K562 (cell line): Measurements from ENCODE around the gene SKIC8. TPM values are rescaled to one million over a fixed set of nuclear protein-coding genes. Genes with fewer than 3 reads are reported as not detected.

Source experiments
- ARID1B ChIP-seq: fragments of 450-650 bp; IDR thresholded peaks from 2 replicates; pipeline ENCODE4 v1.6.1; 2016; ENCODE audit warnings: antibody characterized with exemption, mild to moderate bottlenecking, inconsistent platforms
- ATF3 ChIP-seq, 2 experiments: fragments of 450-650 bp in 1 of 2; sonication (generic) in 1 of 2; formaldehyde crosslinking in 1 of 2; IDR thresholded peaks in 1 of 2; conservative IDR thresholded peaks in 1 of 2; 2 replicates each; pipeline versions ENCODE4 v1.6.1 to v1.8.1; 2016 to 2023; ENCODE audit warnings: mild to moderate bottlenecking in 2 of 2, moderate library complexity in 2 of 2, inconsistent platforms in 1 of 2, missing genetic modification reagents in 1 of 2
- ATF7 ChIP-seq: fragments of 450-650 bp; IDR thresholded peaks from 2 replicates; pipeline ENCODE4 v1.7.1; 2014; ENCODE audit warnings: mild to moderate bottlenecking, moderate library complexity
- CC2D1A ChIP-seq: fragments of 450-650 bp; IDR thresholded peaks from 2 replicates; pipeline ENCODE4 v1.6.1; 2017; ENCODE audit warnings: mild to moderate bottlenecking
- CHD4 ChIP-seq: fragments of 200-600 bp; sonication (generic); IDR thresholded peaks from 3 replicates; pipeline ENCODE4 v1.6.1; 2012; ENCODE audit warnings: low read depth, mild to moderate bottlenecking, mixed read lengths, low read length, inconsistent platforms; ENCODE audit not compliant: insufficient read depth, insufficient replicate concordance, poor library complexity, severe bottlenecking
- ETV5 ChIP-seq: sonication (generic); formaldehyde crosslinking; IDR thresholded peaks from 2 replicates; pipeline ENCODE4 v1.4.0; 2020; ENCODE audit warnings: low read depth, mild to moderate bottlenecking, missing genetic modification reagents
- ETV6 ChIP-seq, 3 experiments: fragments of 150-350 bp in 1 of 3; sonication (generic) in 1 of 3; formaldehyde crosslinking in 1 of 3; IDR thresholded peaks; 2 replicates each; pipeline versions ENCODE4 v1.6.1 to v1.8.0; 2014 to 2022; ENCODE audit warnings: borderline replicate concordance in 2 of 3, low read depth in 2 of 3, antibody characterized with exemption in 1 of 3, low read length in 1 of 3, mild to moderate bottlenecking in 1 of 3, missing genetic modification reagents in 1 of 3
- FOXA1 ChIP-seq: fragments of 450-650 bp; IDR thresholded peaks from 2 replicates; pipeline ENCODE4 v1.6.1; 2016; ENCODE audit warnings: mild to moderate bottlenecking, borderline replicate concordance
- L3MBTL2 ChIP-seq: fragments of 450-650 bp; IDR thresholded peaks from 2 replicates; pipeline ENCODE4 v1.6.1; 2016; ENCODE audit warnings: mild to moderate bottlenecking, moderate library complexity
- MAFF ChIP-seq: IDR thresholded peaks from 2 replicates; pipeline ENCODE4 v1.6.1; 2012; ENCODE audit warnings: low read length, improper control_type of control experiment
- MAFG ChIP-seq: fragments of 450-650 bp; conservative IDR thresholded peaks from 2 replicates; pipeline ENCODE4 v1.6.1; 2016; ENCODE audit warnings: missing genetic modification characterization, missing compliant biosample characterization
- MNT ChIP-seq, 2 experiments: fragments of 450-650 bp; conservative IDR thresholded peaks; 2 replicates each; pipeline ENCODE4 v1.6.1; 2017; ENCODE audit warnings: mild to moderate bottlenecking in 2 of 2, moderate library complexity in 2 of 2
- MTA1 ChIP-seq: fragments of 450-650 bp; IDR thresholded peaks from 2 replicates; pipeline ENCODE4 v1.6.1; 2017; ENCODE audit warnings: borderline replicate concordance
- NBN ChIP-seq: fragments of 450-650 bp; IDR thresholded peaks from 2 replicates; pipeline ENCODE4 v1.6.1; 2016; ENCODE audit warnings: low read depth, mild to moderate bottlenecking
- NFIC ChIP-seq: fragments of 450-650 bp; IDR thresholded peaks from 2 replicates; pipeline ENCODE4 v1.6.1; 2017; ENCODE audit warnings: mild to moderate bottlenecking, inconsistent platforms
- NFRKB ChIP-seq: fragments of 450-650 bp; IDR thresholded peaks from 2 replicates; pipeline ENCODE4 v1.6.1; 2016; ENCODE audit warnings: low read depth
- PCBP2 ChIP-seq: fragments of 200-400 bp; formaldehyde crosslinking; IDR thresholded peaks from 2 replicates; pipeline ENCODE4 v1.6.1; 2018; ENCODE audit warnings: low read length, low read depth, mild to moderate bottlenecking, moderate library complexity; ENCODE audit not compliant: poor library complexity, severe bottlenecking
- PHF20 ChIP-seq: fragments of 450-650 bp; IDR thresholded peaks from 2 replicates; pipeline ENCODE4 v1.6.1; 2018; ENCODE audit not compliant: partially characterized antibody
- RBM25 ChIP-seq: fragments of 200-400 bp; formaldehyde crosslinking; IDR thresholded peaks from 2 replicates; pipeline ENCODE4 v1.6.1; 2018; ENCODE audit warnings: low read length, low read depth, moderate library complexity; ENCODE audit not compliant: severe bottlenecking
- RCOR1 ChIP-seq, 2 experiments: IDR thresholded peaks; 2 replicates each; pipeline ENCODE4 v1.6.1; 2012; ENCODE audit warnings: low read depth in 2 of 2, low read length in 2 of 2, borderline replicate concordance in 1 of 2, improper control_type of control experiment in 1 of 2
- SMARCC2 ChIP-seq: fragments of 450-650 bp; IDR thresholded peaks from 2 replicates; pipeline ENCODE4 v1.6.1; 2017; ENCODE audit warnings: antibody characterized with exemption, moderate library complexity, mild to moderate bottlenecking, low read depth
- ZFPM2 ChIP-seq: fragments of 250-450 bp; sonication (Bioruptor Pico); IDR thresholded peaks from 2 replicates; pipeline ENCODE4 v1.5.1; 2022; ENCODE audit warnings: mild to moderate bottlenecking
- ZZZ3 ChIP-seq: fragments of 450-650 bp; IDR thresholded peaks from 2 replicates; pipeline ENCODE4 v1.6.1; 2016; ENCODE audit warnings: antibody characterized with exemption, mild to moderate bottlenecking, moderate library complexity
- polyA plus RNA-seq, 8 experiments: library from polyadenylated mRNA; depleted of rRNA in 4 of 8; stranded (reverse) in 5 of 8; unstranded in 3 of 8; fragments of >200 nt; fragmentation: Nextera tagmentation in 2 of 8; fragmentation: Illumina TruSeq in 1 of 8; extraction: Ambion mirVana in 2 of 8; extraction: Trizol in 1 of 8; gene quantifications; 2 replicates each; pipeline versions ENCODE4 v1.2.1 to v1.2.3, GENCODE V29; 2011 to 2014; ENCODE audit warnings: inconsistent platforms in 1 of 8, missing spikeins in 1 of 8
- total RNA-seq, 7 experiments: library from RNA; depleted of rRNA in 6 of 7; stranded (reverse); fragments of >200 nt in 6 of 7; fragmentation: Illumina TruSeq in 2 of 7; extraction: Trizol in 2 of 7; gene quantifications; 2 replicates each; pipeline versions ENCODE4 v1.2.1 to v1.2.3, GENCODE V29; 2011 to 2021; ENCODE audit warnings: low replicate concordance in 1 of 7
- TF ChIP-seq, protein P1 (sequence below): fragments of 450-650 bp; IDR thresholded peaks from 2 replicates; pipeline ENCODE4 v1.6.1; 2016; ENCODE audit warnings: mild to moderate bottlenecking

The SKIC8 gene
- total and polyA plus RNA-seq, 9 of the 15 experiments (the other 6 are each of a cell fraction or from before 2014, with no cell fraction given): 79.5 to 389 (median 146) TPM

GRCh38 chr15:78306176-78306774 lies 6.9 kb upstream of the SKIC8 start (continued):
- TF ChIP-seq, protein P1, sequence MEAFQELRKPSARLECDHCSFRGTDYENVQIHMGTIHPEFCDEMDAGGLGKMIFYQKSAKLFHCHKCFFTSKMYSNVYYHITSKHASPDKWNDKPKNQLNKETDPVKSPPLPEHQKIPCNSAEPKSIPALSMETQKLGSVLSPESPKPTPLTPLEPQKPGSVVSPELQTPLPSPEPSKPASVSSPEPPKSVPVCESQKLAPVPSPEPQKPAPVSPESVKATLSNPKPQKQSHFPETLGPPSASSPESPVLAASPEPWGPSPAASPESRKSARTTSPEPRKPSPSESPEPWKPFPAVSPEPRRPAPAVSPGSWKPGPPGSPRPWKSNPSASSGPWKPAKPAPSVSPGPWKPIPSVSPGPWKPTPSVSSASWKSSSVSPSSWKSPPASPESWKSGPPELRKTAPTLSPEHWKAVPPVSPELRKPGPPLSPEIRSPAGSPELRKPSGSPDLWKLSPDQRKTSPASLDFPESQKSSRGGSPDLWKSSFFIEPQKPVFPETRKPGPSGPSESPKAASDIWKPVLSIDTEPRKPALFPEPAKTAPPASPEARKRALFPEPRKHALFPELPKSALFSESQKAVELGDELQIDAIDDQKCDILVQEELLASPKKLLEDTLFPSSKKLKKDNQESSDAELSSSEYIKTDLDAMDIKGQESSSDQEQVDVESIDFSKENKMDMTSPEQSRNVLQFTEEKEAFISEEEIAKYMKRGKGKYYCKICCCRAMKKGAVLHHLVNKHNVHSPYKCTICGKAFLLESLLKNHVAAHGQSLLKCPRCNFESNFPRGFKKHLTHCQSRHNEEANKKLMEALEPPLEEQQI: 0 out of 2 replicates have a peak, but pooled peaks have one; percentile 50
- TF ChIP-seq RBM25 (peak; percentile 66), MTA1 (0 out of 2 replicates have a peak, but pooled peaks have one; percentile 21), ZFPM2 (CRISPR knock-in tag) (no peak), NBN (peak; percentile 69; the same call in 1 of the 2 replicates), MNT (conservative IDR thresholded peaks at IDR 0.05) (peak in 1 of 2 experiments; percentile 48; a peak in 1 of 4 replicates), CHD4 (peak; percentile 62), MAFF (peak; percentile 79), ATF3 (IDR thresholded peaks at IDR 0.05) (no peak; the same call in 1 of the 2 replicates), ATF3 (CRISPR knock-in tag; conservative IDR thresholded peaks at IDR 0.05) (no peak), NFRKB (0 out of 2 replicates have a peak, but pooled peaks have one; percentile 38), ATF7 (peak; percentile 45), PHF20 (peak; percentile 86), L3MBTL2 (no peak), FOXA1 (no peak), ZZZ3 (no peak), PCBP2 (no peak), MAFG (tag) (peak; percentile 61), NFIC (0 out of 2 replicates have a peak, but pooled peaks have one; percentile 20), RCOR1 (IDR thresholded peaks at IDR 0.05; ENCODE audit: borderline replicate concordance in 1 of 2, low read depth in 2 of 2, low read length in 2 of 2) (peak; percentile 76 to 92; a peak in 3 of 4 replicates), ARID1B (peak; percentile 79), ETV5 (CRISPR knock-in tag) (peak; percentile 63), CC2D1A (peak; percentile 55; the same call in 1 of the 2 replicates), SMARCC2 (peak; percentile 55), ETV6 (IDR thresholded peaks at IDR 0.05; ENCODE audit: borderline replicate concordance in 1 of 2, low read depth in 2 of 2, low read length in 1 of 2) (peak; percentile 84 to 85; a peak in 3 of 4 replicates), ETV6 (CRISPR knock-in tag; IDR thresholded peaks at IDR 0.05; ENCODE audit: borderline replicate concordance) (no peak)
